ENCODE results near the gene LKAAEAR1.
"Not testable (repeated sequence)": the region's sequence is repeated elsewhere in the genome, so short reads cannot be mapped to it uniquely, and the experiment has no call there.

The LKAAEAR1 gene

GRCh38 chr20:64092258-64093012 is 8.2 kb upstream of the LKAAEAR1 start:
- no peak for DNase-seq (ENCODE audit: low spot score)
- TF ChIP-seq CTCF (IDR thresholded peaks at IDR 0.05; ENCODE audit: borderline replicate concordance, control extremely low read depth, extremely low read depth, insufficient read depth, missing control alignments): no peak
- in situ Hi-C loops (cut with MboI; ENCODE audit: low sequenced_read_pairs, unreplicated experiment): no loop called here

GRCh38 chr20:64091770-64092169 is 7.6 kb upstream of the LKAAEAR1 start:
- DNase-seq (ENCODE audit: low spot score): no peak
- in situ Hi-C loops (cut with MboI; ENCODE audit: low sequenced_read_pairs, unreplicated experiment): no loop called here
- TF ChIP-seq CTCF (IDR thresholded peaks at IDR 0.05; ENCODE audit: borderline replicate concordance, control extremely low read depth, extremely low read depth, insufficient read depth, missing control alignments): no peak

GRCh38 chr20:64091340-64091739 is 7.1 kb upstream of the LKAAEAR1 start:
- DNase-seq (ENCODE audit: low spot score): no peak
- in situ Hi-C loops (cut with MboI; ENCODE audit: low sequenced_read_pairs, unreplicated experiment): no loop called here
- TF ChIP-seq CTCF (IDR thresholded peaks at IDR 0.05; ENCODE audit: borderline replicate concordance, control extremely low read depth, extremely low read depth, insufficient read depth, missing control alignments): no peak

DNA sequence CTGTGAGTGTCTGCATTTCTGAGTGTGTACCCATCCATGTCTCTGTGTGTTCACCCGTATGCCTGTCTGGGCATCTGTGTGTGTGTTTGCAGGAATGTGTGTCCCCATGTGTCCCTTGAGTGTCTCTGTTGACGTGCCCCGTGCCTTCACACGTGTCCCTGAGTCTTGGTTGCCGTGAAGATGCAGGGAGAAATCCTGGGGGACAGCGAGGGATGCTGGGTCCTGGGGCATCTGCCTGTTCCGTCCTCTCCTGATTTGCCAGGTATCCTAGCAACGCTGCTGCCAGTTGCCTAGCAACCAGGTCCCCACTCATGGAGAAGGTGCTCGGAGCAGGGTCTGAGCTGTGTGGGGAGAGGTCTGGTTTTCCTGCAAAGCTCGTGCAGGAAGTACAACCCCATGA is 6.0 kb upstream of the LKAAEAR1 start:
- in situ Hi-C loops (cut with MboI; ENCODE audit: low sequenced_read_pairs, unreplicated experiment): no loop called here
- no peak for DNase-seq (ENCODE audit: low spot score)
- TF ChIP-seq CTCF (IDR thresholded peaks at IDR 0.05; ENCODE audit: borderline replicate concordance, control extremely low read depth, extremely low read depth, insufficient read depth, missing control alignments): no peak

DNA sequence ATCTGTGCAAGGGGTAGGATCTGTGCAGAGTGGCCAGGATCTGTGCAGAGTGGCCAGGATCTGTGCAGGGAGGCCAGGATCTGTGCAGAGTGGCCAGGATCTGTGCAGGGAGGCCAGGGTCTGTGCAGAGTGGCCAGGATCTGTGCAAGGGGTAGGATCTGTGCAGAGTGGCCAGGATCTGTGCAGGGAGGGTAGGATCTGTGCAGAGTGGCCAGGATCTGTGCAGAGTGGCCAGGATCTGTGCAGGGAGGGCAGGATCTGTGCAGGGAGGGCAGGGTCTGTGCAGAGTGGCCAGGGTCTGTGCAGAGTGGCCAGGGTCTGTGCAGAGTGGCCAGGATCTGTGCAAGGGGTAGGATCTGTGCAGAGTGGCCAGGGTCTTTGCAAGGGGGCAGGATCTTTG is 4.4 kb upstream of the LKAAEAR1 start:
- DNase-seq (ENCODE audit: low spot score); in situ Hi-C loops (cut with MboI; ENCODE audit: low sequenced_read_pairs, unreplicated experiment): not testable (repeated sequence)

GRCh38 chr20:64087226-64087825 is 3.1 kb upstream of the LKAAEAR1 start:
- DNase-seq (ENCODE audit: low spot score); in situ Hi-C loops (cut with MboI; ENCODE audit: low sequenced_read_pairs, unreplicated experiment): not testable (repeated sequence)

GRCh38 chr20:64086801-64087200 is 2.6 kb upstream of the LKAAEAR1 start:
- TF ChIP-seq CTCF (IDR thresholded peaks at IDR 0.05; ENCODE audit: borderline replicate concordance, control extremely low read depth, extremely low read depth, insufficient read depth, missing control alignments): no peak
- in situ Hi-C loops (cut with MboI; ENCODE audit: low sequenced_read_pairs, unreplicated experiment): no loop called here

More at GRCh38 chr20:64086801-64087200, 2.6 kb upstream of the LKAAEAR1 start:
- no peak for DNase-seq (ENCODE audit: low spot score)

All from GM13976 (cell line).